Tongue (tissue), 2 donors: Measurements from ENCODE around the gene WDR86. TPM values are rescaled to one million over a fixed set of nuclear protein-coding genes. Genes with fewer than 3 reads are reported as not detected.
A peak's percentile ranks its signal among the peaks of the same experiment; 100 is the strongest.

Source experiments
- DNase-seq: peaks from one replicate; pipeline ENCODE4 v3.0.0-alpha.2; 2015
- total RNA-seq: library from RNA; depleted of rRNA; stranded (reverse); fragments of >200 nt; gene quantifications from one replicate; pipeline ENCODE4 v1.2.3, GENCODE V29; 2014

The WDR86 gene
- total RNA-seq, 1 donor from 2014 or later: 13.1 TPM

- no peak for DNase-seq
These were observed 18.0 kb upstream of the WDR86 start for GRCh38 chr7:151427705-151428377.

- no peak for DNase-seq
These were observed 17.3 kb upstream of the WDR86 start for GRCh38 chr7:151426904-151427704.

- peak; percentile 75 for DNase-seq
These were observed 16.6 kb upstream of the WDR86 start for GRCh38 chr7:151426441-151426903.

- no peak for DNase-seq
These were observed 16.0 kb upstream of the WDR86 start for GRCh38 chr7:151425670-151426440.

DNA sequence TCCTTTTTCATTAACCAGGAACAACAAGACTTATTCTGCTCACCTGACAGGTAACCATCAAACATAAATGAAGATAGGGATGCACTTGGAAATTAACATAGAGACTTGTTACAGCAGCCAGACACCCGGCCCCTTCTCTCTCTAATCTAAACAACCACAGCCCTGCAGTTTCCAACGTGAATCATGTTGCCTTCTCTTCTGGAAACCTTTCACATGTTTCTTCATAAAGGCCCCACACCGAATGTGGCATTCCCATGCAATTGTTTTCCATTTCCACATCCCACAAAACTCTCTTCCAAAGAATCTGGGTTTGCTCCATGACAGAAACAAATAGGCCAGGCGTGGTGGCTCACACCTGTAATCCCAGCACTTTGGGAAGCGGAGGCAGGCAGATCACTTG, 15.0 kb upstream of the WDR86 start:
- DNase-seq: no peak

- DNase-seq: no peak
These were observed 14.1 kb upstream of the WDR86 start for GRCh38 chr7:151423936-151424335.

DNA sequence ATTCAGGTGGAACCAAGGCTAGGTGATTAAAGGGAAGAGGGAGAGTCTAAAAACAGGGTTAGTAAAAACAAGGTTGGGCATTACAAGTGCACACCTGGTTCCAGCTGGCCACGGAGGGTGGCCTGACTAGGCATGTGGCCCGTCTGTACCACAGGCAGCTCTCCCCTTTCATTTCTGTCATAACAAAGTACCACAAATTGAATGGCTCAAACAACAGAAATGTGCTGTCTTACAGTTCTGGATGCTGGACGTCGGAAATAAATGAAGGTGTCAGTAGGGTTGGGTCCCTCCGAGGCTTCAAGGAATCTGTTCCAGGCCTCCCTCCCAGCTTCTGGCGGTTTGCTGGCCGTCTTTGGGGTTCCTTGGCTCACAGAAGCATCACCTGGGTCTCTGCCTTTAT, 13.4 kb upstream of the WDR86 start:
- no peak for DNase-seq

DNA sequence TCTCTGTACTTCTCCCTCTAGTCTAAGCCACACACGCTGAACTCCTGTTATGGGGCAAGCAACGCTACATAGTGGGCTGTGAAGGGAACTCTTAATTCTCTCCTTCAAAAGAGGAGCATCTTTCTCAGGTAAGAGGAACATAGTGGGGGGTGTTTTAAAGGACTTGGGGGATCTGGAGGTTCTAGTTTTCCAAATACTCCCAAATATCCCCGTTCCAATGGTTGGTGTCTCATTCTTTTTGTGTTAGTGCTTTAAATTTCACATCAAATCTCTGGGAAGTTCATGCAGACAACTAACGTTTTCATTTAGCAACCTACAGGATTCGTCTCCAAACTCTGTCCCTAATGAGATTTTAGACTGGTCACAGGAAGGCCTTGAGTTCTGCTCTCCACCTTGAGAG, 12.4 kb upstream of the WDR86 start:
- DNase-seq: no peak

- DNase-seq: no peak
These were observed 10.3 kb upstream of the WDR86 start for GRCh38 chr7:151420144-151420543.

- peak; percentile 64 for DNase-seq
These were observed 7.1 kb upstream of the WDR86 start for GRCh38 chr7:151416941-151417315.

- DNase-seq: no peak
These were observed 6.5 kb upstream of the WDR86 start for GRCh38 chr7:151416112-151416940.

GRCh38 chr7:151415375-151416105, 5.7 kb upstream of the WDR86 start:
- peak; percentile 46 for DNase-seq

DNA sequence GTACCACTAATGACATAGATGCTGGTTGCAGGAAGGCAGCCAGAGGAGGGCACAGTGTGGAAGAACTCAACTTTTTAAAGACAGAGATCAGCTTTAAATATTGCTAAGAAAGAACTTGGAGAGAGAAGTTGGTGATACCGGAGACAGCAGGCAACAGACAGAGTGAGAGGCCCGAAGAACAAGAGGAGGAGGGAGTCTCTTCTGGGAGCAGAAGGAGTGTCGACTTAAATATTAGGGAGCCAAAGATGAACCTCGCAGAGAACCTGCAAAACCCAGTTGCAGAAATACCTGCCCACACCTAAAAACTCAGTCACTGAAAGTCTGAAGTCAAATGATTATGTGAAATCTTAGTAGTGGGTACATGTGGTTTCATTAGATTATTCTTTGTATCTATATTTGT, 3.4 kb upstream of the WDR86 start:
- no peak for DNase-seq

- no peak for DNase-seq
These were observed 2.5 kb upstream of the WDR86 start for GRCh38 chr7:151412318-151412717.

DNA sequence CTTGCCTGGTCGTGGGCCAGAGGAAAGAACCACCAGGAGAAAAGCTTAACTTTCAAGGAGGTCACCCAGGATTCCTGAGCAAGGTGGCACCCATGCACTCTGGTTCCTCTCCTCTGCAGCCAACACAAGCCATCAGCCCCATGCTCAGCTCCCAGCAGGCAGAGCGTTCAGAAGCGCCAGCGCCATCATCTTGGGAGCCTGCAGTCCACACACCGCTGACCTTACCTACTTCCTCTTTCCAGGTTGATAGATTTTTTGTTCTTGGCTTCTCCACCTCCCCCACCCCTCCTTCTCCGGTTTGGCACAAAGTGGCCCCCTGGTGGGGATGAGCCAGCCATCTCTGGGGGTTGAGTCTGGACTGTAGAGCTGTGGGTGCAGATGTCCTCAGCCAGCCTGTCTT, 1.7 kb upstream of the WDR86 start:
- no peak for DNase-seq

GRCh38 chr7:151410405-151411390, 860 bp upstream of the WDR86 start:
- DNase-seq: peak; percentile 65

DNA sequence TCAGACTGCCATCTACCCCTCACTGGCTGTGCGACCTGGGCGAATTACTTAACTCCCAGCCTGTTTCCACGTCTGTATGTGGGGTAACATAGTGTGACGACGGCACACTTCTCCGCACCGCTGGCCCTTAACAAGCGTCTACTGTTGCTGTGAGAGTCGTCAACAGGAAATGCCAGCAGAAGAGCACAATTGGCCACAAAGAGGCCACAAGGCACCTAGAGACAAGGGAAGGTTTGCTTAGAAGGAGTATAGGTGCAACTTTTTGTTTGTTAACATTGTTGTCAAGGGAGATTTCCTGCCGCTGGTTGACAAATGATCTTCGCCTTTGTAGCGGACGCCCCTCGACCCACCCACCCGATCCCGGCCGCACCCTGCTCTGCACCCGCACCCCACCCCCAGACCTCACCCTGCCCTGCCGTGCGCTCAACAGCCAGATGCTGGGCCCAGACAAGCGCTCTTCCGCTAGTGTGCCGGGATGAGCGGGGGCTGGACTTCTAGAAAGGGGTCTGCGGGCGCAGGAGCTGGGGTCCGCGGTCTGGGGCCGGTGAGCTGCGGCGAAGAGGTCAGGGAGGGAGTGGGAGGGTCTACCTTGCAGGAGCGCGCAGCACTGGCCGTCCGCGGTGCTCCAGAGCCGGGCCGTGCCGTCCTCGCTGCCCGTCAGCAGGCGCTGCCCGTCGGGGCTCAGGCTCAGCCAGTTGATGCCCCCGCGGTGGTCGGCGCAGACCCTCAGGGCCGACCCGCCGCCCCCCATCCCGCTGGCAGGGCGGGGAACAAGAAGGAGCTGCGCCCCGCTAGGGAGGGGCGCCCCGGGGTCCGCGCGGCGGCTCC, 785 bp downstream of the WDR86 start:
- peak; percentile 27 for DNase-seq

- no peak for DNase-seq
These were observed 1.4 kb downstream of the WDR86 start for GRCh38 chr7:151408498-151408838.

- DNase-seq: no peak
These were observed 2.8 kb downstream of the WDR86 start for GRCh38 chr7:151406886-151407583.
